Hepatic stellate cell (primary cell): Measurements from ENCODE around the gene NDUFAF2.

Experiments used
- DNase-seq: peaks from one replicate; pipeline ENCODE4 v3.0.0; 2011; ENCODE audit warnings: low spot score

Gene NDUFAF2

DNA sequence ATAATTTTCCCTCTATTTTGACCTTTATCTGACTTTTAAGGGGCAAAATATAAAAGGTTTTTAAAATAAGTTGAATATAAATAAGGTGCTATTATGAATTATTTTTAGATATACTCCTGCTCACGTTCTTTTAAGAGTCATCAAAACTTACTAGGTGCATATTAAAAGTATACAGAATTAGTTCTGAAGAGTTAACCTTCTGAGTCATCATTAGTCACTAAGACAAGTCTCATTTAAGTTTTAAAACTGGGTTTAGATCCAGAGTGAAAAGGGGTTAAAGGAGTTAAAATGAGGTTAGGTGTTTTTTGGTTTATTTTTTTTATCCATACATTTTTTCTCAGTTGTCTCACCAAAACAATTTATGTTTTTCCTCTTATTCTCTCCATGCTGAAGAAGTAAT, 175.5 kb downstream of the NDUFAF2 start:
- no peak for DNase-seq

DNA sequence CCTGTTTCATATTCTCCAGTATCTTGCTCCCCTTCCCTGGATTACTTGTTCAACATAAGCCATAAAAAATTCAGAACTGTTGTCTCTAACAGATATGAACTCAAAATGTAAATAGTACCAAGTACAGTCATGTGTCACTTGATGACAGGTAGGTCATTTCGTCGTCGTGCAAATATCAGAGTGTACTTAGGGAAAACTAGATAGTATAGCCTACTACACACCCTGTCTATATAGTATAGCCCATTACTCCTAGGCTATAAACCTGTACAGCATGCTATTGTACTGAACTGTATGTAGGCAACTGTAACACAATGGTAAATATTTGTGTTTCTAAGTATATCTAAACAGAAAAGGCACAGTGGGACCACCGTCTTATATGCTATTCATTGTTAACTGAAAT, 178.1 kb downstream of the NDUFAF2 start:
- no peak for DNase-seq

DNA sequence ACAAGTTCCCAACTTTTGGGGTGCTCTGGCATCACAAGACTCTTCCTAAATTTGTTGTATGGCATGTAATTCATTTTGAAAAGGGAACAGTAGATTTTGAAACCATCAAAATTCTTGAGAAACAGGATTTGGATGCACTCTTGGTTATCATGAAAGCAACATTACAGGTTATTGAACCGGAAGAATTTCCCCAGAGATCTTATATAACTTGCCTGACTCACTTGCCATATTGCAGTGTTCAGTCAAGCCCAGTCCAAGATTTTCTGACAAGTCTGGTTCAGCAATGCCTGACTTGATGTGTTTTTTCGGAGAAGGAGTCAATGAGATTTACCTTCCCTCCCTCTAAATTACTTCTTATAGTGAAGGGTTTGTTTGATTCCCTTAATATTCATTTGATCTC, 185.3 kb downstream of the NDUFAF2 start:
- no peak for DNase-seq

DNA sequence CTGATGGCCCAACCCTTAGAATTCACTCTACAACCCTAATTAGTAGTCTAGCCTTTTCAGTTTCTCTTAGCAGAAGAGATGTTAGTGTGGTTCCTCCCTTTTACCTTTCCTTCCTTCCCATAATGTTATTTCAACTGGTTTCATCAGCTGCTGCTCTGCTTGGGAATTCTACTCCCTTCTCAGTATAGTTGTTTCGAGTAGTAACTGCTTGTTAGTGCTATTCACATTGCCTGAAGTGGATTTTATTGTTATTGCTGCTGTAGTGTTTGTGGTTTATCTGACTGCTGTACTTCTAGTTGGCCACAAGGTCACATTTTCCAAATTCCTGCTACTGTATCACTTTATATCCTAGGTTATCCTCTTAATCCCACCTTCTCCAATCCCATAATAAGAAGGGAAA, 187.6 kb downstream of the NDUFAF2 start:
- DNase-seq: no peak

DNA sequence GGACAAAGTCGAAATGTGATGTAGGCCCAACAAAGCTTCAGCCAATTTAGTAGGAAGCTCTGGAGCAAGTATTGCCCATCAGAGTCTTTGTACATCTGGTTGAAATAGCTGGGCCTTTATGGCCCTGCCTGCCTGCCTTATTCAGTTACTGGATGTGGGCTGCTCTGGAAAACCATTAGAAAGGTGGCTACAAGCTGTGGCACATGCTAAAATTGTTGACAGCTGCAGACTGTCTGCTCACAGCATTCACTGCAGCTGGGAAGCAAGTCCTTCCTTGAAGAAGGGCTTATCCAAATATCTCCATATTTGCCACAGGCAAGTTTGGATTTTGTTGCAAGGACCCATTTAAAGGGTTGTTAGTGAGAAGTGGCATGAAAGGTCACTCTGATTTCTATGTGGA, 192.8 kb downstream of the NDUFAF2 start:
- DNase-seq: no peak

DNA sequence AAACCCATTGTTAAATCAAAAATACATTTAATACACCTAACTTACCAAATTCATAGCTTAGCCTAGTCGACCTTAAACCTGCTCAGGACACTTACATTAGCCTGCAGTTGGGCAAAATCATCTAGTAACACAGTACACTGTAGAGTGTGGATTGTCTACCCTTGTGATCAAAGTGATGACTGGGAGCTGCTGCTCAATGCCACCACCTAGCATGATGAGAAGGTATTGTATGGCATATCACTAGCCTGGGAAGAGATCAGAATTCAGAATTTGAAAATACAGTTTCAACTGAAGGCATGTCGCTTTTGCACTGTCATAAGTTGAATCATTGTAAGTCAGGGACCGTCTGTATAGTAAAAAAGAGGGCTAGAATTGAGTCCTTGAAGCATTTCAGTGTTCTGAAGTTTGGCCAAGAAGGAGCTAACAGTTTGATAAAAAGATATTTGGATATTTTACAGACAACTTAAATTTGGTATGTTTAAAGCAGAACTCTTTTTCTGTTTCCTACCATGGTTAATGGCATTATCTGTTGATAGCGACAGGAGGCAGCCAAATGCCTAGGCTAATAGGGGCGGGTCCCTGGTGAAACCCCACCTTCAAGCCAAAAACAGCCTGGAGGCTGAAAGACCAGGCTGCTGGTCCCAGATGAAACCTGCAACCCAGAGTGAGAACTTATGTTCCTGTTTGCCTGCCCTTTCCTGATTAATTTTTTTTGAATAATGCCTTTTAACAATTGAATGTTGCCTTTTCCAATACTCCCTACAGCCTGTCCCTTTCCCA, 194.3 kb downstream of the NDUFAF2 start:
- DNase-seq: no peak

GRCh38 chr5:61139931-61140330, 194.9 kb downstream of the NDUFAF2 start:
- no peak for DNase-seq

DNA sequence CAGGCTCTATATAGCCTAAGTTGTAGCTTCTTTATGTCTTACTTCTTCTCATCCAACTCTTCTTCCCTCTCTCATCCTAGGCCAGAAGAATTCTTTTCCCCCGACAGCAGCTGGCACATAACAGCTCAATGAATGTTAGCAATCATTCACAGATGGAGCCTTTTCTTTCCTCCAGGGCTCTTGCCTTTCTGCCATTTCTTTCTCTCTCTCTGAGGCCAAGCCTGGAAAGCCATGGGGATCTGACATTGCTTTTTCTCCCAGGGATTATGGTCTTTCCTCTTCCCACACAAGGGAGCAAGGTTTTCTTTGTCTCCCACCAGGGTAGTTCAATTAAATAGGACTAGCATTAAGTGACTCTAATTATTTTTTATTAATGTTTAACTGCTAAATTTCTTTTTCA, 196.8 kb downstream of the NDUFAF2 start:
- DNase-seq: no peak

- DNase-seq: no peak
These were observed 197.4 kb downstream of the NDUFAF2 start for GRCh38 chr5:61142391-61142790.

- DNase-seq: no peak
These were observed 197.8 kb downstream of the NDUFAF2 start for GRCh38 chr5:61142811-61143210.

DNA sequence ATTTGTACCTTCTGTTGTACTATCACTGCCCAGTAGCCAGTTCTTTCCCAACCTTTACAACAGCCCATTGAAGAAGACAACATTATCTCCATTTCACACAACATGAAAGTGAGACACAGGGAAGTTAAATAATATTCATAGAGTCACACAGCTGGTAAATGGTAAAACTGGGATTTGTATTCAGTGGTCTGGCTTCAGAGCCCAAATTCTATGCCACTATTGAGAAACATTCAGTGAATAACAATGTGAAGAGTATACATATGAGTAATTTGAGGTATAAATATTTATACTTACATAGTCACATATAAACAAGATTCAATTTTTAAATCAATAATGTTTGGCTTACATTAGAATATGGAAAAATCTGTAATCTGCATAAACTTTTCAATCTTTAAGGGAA, 203.5 kb downstream of the NDUFAF2 start:
- no peak for DNase-seq

DNA sequence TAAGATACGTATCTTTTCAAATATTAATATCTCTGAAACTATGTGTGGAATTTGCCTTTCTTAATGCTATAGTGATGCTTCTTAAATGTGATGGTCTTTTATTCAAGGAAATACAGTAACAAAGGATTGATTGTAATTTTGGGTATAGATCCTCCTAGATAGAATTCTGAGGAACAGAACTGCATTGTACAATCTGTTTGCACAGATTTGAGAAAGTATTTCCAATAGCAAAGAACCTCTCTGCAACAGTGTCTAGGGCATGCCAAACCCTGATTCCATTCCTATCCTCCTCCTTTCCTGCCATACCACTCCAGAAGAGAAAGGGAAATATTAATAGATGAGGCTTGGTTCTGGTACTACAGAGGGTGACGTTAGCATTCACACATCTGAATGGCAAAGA, 206.9 kb downstream of the NDUFAF2 start:
- no peak for DNase-seq

DNA sequence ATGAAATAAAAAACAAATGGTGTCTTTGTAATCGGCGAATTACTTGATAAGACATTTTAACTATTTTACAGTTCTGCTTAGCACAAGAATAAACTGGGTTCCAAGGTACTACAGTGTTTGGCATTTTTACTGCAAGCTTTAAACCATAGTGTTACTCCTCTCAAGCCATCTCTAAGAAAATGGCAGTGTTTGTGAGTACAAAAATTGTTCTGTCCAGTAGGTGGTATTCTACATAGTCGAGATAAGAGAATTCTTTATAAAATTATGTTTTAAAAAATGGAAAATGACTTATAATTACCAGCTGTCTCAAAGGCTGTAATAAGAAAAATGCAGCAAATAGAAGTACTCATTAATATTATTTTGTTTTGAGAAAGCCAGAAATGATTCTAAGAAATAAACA, 214.1 kb downstream of the NDUFAF2 start:
- no peak for DNase-seq

GRCh38 chr5:61159836-61160235, 214.8 kb downstream of the NDUFAF2 start:
- DNase-seq: no peak

DNA sequence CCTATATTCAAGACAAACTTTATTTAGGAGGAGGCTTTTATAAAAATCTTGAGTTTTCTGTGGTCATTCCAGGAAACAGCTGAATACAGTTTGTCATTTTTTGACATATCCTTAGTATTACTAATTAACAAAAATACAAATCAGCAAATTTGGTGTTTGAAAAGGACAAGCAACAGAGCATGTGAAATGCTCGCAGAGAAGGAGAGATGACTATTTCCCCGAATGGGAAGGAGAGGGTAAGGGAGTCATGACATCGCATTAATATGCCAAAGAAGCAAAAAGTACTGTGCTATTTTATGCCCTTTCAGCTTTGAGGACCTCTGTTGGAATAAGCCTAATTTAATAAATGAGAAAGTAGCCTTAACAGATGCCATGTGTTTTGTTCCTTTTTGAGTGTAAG, 215.5 kb downstream of the NDUFAF2 start:
- no peak for DNase-seq

DNA sequence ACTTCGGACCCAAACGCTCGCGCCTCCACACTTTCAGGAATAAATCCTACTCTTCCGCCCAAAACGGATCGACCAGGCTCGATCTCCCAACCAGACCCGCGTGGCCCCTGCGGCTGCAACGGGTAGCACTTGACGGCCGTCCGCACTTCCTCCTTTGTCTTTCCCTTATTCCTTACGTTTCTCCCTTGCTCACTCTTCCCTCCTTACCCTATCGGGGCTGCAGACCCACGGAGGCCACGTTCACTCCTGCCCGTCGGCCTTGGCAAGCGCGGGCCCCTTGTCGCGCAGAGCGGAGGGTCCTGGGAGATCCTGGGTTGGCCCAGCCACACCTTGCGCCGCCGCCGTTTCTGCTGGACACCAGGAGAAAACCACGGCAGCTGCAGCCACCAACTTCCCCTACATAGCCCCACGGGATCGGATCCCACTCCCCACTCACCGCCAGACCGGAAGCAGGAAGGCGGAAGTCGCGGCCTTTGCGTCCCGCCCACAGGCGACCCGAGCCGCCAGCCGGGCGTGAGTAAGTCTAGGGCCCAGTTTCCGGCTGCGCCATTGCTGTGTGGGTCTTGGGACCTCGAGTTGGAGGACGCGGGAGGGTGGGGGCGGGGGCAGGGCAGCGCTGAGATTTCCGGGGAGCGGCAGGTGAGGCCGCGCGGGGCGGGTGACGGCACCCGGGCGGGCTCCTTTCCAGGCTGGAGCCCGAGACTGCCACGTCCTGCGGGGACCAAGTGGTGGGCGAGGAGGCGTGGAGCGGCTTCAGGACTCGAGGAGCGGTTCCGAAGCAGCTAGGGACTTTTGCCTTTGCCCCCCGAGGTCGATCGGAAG, 217.2 kb downstream of the NDUFAF2 start, which contains the start of gene SMIM15:
Gene SMIM15, minus strand, starts transcription at position 459 of the 822 bp plus-strand sequence. CDS start 2,297 bp downstream, outside the sequence.
- DNase-seq: peak; percentile 82

DNA sequence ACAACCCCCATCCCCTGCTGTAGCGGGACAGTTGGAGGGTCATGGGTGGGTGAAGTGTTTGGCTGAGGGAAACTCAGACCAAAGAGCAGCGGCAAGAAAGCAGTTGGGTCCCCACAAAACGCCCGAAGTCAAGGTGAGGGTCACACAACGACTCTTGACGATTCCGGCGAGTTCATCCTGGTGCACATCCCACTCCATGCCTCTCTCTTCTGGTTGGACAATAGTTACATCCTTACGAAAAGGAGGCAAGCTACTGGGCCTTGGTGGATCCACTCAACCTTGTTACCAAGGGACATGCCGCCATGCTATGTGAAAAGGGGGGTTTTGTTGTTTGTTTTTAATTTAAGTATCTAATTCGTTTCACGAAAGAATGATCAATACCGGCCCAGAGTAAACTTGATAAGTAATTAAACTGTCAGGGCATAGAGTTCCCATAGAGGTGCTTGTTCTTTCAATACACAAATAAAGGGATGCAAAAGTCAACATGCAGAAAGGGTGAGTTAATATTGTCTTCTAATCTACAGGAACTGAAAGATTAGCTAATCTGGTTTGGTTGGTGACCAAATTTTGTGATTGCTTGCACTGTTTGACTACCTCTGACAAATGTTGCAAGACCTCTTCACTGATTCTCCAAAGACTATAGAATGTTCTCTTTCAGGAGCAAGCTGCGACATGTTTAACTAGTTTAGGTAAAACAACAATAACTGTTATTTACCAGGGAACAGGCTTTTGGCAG, 218.0 kb downstream of the NDUFAF2 start:
- no peak for DNase-seq

- DNase-seq: no peak
These were observed 218.9 kb downstream of the NDUFAF2 start for GRCh38 chr5:61163905-61164304.

- peak; percentile 32 for DNase-seq
These were observed 222.4 kb downstream of the NDUFAF2 start for GRCh38 chr5:61167382-61167781.

GRCh38 chr5:61168951-61169350, 223.9 kb downstream of the NDUFAF2 start:
- no peak for DNase-seq

DNA sequence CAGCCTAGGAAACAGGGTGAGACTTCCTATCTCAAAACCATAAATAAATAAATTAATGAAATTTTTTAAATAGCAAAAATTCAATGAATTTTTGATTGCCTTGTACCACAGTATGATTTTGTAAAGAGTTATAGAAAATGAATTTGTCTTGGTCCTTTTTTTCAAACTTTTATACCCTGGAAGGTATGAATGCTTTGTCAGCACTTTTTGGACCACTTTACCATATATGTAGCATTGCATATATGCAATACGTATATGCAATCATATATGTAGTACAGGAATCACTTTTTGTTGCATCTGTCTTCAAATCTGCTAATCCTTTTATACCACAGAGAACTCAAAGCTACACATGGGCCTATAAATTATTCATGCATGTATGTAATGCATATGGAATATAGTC, 226.5 kb downstream of the NDUFAF2 start:
- DNase-seq: no peak

DNA sequence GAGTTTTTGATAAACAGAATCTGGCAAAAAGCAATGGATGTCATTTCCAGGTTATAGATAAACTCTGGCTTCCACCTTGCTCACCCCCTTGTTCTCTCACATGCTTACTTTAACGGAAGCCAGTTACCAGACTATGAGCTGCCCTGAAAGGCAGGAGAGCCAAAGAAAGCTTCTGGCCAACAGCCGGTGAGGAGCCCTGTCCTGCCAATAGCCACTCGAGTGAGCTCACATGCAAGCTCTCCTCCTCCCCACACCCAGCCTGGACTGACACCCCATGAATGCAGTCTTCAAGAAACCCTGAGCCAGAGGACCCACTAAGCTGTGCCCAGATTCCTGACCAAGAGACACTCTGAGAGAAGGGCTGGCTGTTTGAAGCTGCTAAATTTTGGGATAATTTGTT, 231.6 kb downstream of the NDUFAF2 start:
- DNase-seq: no peak

DNA sequence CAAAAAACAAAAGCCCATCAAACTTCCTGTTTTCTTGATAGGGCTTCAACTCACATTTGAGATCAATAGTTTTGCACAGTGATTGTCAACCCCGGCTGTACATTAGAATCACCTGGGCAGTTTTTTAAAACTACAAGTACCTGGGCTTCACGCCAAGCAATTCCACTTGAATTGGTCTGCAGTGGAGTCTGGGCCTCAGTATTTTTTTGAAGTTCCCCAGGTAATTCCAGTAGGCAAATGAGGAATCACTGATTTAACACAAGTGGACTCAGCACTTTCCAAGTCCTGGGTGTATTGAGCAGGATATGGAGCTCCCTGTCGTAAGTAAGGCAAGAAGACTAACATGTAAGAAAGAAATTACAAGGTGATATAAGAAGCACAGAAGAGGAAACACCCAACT, 232.1 kb downstream of the NDUFAF2 start:
- DNase-seq: no peak
